ENCODE results near the gene FMNL3.
"Not testable (repeated sequence)": the region's sequence is repeated elsewhere in the genome, so short reads cannot be mapped to it uniquely, and the experiment has no call there.

The FMNL3 gene

GRCh38 chr12:49721355-49721754, 14.2 kb upstream of the FMNL3 start:
- not testable (repeated sequence) for DNase-seq (ENCODE audit: low read depth); H3K4me3 ChIP-seq (ENCODE audit: low read depth, low read length)

DNA sequence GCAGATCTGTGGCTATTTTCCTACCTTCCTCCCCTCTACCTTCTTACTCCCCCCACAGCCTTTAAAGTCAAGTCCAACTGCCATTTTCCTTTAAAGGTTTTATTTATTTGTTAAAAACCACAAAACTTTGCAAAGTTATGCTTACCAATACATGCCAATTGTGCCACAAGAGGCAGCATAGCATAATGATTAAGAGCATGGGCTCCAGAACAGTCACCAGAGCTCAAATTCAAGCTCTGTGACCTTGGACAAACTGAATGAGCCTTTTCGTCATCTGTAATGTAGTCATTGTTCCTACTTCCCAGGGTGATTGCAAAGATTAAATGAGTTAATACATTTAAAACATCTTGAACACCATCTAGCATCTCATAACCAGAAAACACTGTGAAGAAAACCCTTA, 13.0 kb upstream of the FMNL3 start:
- DNase-seq (ENCODE audit: low read depth) = no peak
- no peak overlapping the region for H3K4me3 ChIP-seq (ENCODE audit: low read depth, low read length)

GRCh38 chr12:49717800-49718199, 10.6 kb upstream of the FMNL3 start:
- not testable (repeated sequence) for H3K4me3 ChIP-seq (ENCODE audit: low read depth, low read length); DNase-seq (ENCODE audit: low read depth)

DNA sequence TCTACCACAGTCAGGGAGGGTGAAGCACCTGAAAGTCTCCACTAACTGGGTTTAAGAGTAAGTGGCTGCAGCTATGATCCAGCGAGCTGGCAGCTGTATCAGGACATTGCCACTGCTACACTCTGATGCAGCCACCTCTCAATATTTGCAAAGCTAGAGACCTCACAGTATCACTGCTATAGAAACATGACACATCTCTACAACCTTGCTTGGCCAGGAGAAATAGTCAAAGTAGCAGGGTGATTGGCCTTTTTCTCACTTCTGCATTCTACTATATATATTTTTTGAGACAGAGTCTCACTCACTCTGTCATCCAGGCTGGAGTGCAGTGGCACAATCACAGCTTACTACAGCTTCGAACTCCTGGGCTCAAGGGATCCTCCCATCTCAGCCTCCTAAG, 9.3 kb upstream of the FMNL3 start:
- no peak for DNase-seq (ENCODE audit: low read depth)
- no peak overlapping the region for H3K4me3 ChIP-seq (ENCODE audit: low read depth, low read length)

- not testable (repeated sequence) for DNase-seq (ENCODE audit: low read depth)
Observed at GRCh38 chr12:49713952-49714351, 6.7 kb upstream of the FMNL3 start.

DNA sequence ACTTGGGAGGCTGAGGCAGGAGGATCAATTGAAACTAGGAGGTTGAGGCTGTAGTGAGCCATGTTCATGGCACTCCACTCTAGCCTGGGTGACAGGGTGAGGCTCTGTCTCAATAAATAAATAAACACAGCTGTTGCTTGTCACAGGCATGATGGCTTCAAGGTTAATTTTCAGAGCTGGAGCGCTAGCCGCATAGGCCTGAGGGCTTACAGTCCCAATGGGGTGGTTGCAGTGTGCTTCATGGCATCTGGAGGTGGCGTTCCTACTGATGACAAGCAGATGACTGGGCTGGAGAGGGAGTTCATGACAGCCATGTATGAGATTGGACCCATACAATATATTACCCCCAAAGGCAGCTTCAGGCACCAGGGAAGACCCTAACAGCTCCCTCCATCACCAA, 1.6 kb upstream of the FMNL3 start:
- DNase-seq (ENCODE audit: low read depth) = no peak
- no peak overlapping the region for H3K4me3 ChIP-seq (ENCODE audit: low read depth, low read length)

More at GRCh38 chr12:49713952-49714351, 6.7 kb upstream of the FMNL3 start:
- H3K4me3 ChIP-seq (ENCODE audit: low read depth, low read length) = not testable (repeated sequence)

DNA sequence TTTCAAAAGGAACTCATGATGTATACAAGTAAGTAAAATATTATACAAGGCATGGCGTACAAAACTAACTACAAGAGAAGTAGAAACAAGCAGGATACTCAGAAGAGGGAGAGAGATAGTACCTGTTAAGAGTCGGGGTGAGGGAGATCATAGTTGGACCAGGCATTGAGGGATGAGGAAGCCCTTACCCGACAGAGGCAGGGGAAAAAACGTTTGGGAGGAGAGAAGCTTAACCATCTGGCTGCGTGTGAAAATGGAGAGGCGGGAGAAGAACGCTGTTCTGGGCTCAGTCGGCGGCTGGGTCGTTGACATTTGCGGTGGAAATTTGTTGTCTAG, 575 bp upstream of the FMNL3 start:
- H3K4me3 ChIP-seq (ENCODE audit: low read depth, low read length) = peak overlapping the region; percentile 14
- no peak for DNase-seq (ENCODE audit: low read depth)

GRCh38 chr12:49706351-49707127, 666 bp downstream of the FMNL3 start:
- no peak for DNase-seq (ENCODE audit: low read depth)
- H3K4me3 ChIP-seq (ENCODE audit: low read depth, low read length) = peak overlapping the region; percentile 91

GRCh38 chr12:49705479-49706134, 1.6 kb downstream of the FMNL3 start:
- peak overlapping the region; percentile 91 for H3K4me3 ChIP-seq (ENCODE audit: low read depth, low read length)
- DNase-seq (ENCODE audit: low read depth) = peak; percentile 55

DNA sequence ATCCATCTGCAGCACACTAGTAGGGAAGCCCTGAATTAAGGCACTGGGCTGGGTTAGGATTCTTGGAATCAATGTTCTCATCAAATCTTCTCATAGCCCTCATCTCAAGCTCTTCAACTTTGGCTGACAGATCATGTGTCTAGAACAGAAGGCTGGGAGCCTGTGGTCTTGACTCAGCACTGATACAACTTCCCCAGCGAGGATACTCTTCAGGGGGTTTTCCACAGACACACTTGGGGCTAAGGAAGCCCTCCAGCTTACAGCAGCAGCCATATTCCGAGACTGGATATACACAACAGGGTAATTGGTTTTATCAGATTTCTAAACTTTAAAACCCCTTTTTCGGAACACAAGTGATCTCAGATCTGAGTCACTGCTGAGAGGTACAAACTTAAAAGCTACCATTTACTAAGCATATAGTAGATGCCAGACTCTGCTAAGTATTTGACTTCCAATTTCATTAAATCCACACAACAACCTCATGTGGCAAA, 3.5 kb downstream of the FMNL3 start:
- DNase-seq (ENCODE audit: low read depth) = peak; percentile 59
- no peak overlapping the region for H3K4me3 ChIP-seq (ENCODE audit: low read depth, low read length)

- DNase-seq (ENCODE audit: low read depth) = no peak
- no peak overlapping the region for H3K4me3 ChIP-seq (ENCODE audit: low read depth, low read length)
Observed at GRCh38 chr12:49702676-49703215, 4.5 kb downstream of the FMNL3 start.

DNA sequence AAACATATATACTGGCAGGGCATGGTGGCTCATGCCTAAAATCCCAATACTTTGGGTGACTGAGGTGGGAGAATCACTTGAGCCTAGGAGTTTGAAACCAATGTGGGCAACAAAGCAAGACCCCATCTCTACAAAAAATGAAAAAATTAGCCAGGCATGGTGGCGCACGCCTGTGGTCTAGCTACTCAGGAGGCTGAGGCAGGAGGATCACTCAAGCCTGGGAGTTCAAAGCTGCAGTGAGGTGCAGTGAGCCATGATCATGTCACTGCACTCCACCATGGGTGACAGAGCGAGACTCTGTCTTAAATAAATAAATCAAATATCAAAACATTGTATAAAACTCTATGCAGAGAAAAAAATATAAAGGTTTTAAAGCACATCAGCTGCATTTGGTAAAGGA, 5.2 kb downstream of the FMNL3 start:
- no peak for DNase-seq (ENCODE audit: low read depth)
- H3K4me3 ChIP-seq (ENCODE audit: low read depth, low read length) = no peak overlapping the region

GRCh38 chr12:49698619-49699545, 8.3 kb downstream of the FMNL3 start:
- DNase-seq (ENCODE audit: low read depth) = no peak
- H3K4me3 ChIP-seq (ENCODE audit: low read depth, low read length) = peak overlapping the region; percentile 30

DNA sequence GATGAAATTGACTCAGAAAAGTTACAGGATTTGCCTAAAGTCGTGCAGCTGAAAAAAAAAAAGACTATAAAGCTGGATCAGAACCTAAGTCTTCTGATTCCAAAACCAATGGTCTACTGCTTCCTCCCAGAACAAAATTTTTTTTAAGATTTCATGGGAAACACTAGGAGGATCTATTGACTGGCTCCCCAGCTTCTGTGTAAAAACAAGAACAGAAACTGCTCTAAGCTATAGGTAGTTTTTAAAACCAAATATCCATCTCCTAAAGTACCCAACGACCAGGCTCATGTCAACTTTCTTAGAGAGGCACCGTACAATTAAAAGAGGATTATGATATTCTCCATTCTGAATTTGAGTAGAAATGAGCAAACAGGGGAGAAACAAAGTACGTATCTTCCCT, 9.4 kb downstream of the FMNL3 start:
- no peak overlapping the region for H3K4me3 ChIP-seq (ENCODE audit: low read depth, low read length)
- no peak for DNase-seq (ENCODE audit: low read depth)

- H3K4me3 ChIP-seq (ENCODE audit: low read depth, low read length) = no peak overlapping the region
- DNase-seq (ENCODE audit: low read depth) = no peak
Observed at GRCh38 chr12:49696723-49697122, 10.5 kb downstream of the FMNL3 start.

GRCh38 chr12:49693931-49694444, 13.2 kb downstream of the FMNL3 start:
- DNase-seq (ENCODE audit: low read depth) = no peak
- no peak overlapping the region for H3K4me3 ChIP-seq (ENCODE audit: low read depth, low read length)

DNA sequence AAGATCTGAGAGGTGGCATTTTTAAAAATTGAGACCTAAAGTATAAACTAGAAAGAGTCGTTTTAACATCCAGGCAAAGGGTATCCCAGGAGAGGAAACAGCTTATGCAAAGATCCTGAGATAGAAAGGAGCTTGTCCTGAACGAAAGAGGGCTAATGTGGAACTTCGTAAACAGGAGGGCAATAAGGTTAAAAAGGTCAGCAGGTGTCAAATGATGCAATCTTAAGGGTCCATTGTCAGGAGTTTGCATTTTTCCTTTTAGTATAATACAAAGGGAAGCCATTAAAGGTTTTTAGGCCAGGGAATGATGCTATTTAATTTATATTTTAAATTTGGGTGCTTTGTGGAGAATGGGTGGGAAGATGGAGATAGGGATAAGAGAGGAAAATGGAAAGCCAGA, 14.4 kb downstream of the FMNL3 start:
- DNase-seq (ENCODE audit: low read depth) = no peak
- no peak overlapping the region for H3K4me3 ChIP-seq (ENCODE audit: low read depth, low read length)

- DNase-seq (ENCODE audit: low read depth) = no peak
- H3K4me3 ChIP-seq (ENCODE audit: low read depth, low read length) = no peak overlapping the region
Observed at GRCh38 chr12:49689785-49690184, 17.4 kb downstream of the FMNL3 start.

DNA sequence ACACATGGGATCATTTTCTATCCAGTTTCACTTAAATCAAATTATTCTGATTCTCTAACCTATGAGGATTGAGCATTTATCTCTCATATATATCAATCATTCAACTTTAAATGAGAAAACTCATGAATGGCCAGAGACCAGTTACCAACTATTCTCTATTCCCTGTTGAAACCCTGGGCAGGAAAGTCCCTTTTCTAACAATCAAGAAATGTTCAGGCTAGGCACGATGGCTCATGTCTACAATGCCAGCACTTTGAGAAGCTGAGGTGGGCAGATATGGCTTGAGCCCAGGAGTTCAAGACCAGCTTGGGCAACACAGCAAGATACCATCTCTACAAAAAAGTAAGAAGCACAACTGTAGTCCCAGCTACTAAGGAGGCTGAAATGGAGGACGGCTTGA, 18.0 kb downstream of the FMNL3 start:
- DNase-seq (ENCODE audit: low read depth) = no peak

DNA sequence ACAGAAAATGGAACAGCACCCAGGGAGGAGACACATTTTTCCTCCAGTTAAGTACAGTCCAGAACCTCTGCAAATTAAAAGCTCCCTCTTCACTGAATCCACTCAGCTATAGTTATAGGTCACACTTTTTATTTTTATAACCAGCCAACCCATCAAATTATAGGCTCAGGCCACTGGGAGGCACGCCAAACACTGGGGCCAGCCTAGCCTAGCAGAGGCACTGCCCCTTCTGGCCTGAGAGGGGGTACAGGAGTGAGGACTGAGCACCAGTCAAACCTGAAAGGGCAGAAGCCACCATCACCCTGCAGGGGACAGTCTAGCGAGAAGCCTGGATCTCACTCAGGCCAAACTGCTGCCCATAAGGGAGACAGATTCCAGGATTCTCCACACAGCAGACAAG, 19.3 kb downstream of the FMNL3 start:
- no peak for DNase-seq (ENCODE audit: low read depth)
- no peak overlapping the region for H3K4me3 ChIP-seq (ENCODE audit: low read depth, low read length)

More for the DNA sequence above, 18.0 kb downstream of the FMNL3 start:
- H3K4me3 ChIP-seq (ENCODE audit: low read depth, low read length) = no peak overlapping the region

All from skeletal muscle cell (primary cell).